Right atrium auricular region (tissue), 2 donors: Measurements from ENCODE around the gene SLU7. TPM values are rescaled to one million over a fixed set of nuclear protein-coding genes. Genes with fewer than 3 reads are reported as not detected.

Experiments used
- DNase-seq: peaks from one replicate; pipeline ENCODE4 v3.0.0-alpha.2; 2019; ENCODE audit warnings: low spot score
- H3K27ac ChIP-seq, 2 donors: fragments of 200-600 bp; sonication (generic); 1 replicate in 1 of 2; 2 replicates in 1 of 2; pipeline ENCODE4 v1.5.1; 2016 to 2019
- H3K27me3 ChIP-seq, 2 donors: fragments of 200-600 bp; sonication (generic); one replicate each; pipeline versions ENCODE4 v1.5.1 to v1.6.0; 2017 to 2019
- H3K36me3 ChIP-seq: fragments of 200-600 bp; sonication (generic); one replicate; pipeline ENCODE4 v1.5.1; 2016
- H3K4me1 ChIP-seq, 2 donors: fragments of 200-600 bp; sonication (generic); one replicate each; pipeline versions ENCODE4 v1.5.1 to v1.6.0; 2017 to 2019
- H3K4me3 ChIP-seq, 2 donors: fragments of 200-600 bp; sonication (generic); 1 replicate in 1 of 2; 2 replicates in 1 of 2; pipeline ENCODE4 v1.5.1; 2017 to 2019; ENCODE audit warnings: mild to moderate bottlenecking in 1 of 2, moderate library complexity in 1 of 2
- H3K9me3 ChIP-seq, 2 donors: fragments of 200-600 bp; sonication (generic); one replicate each; pipeline ENCODE4 v1.5.1; 2019
- total RNA-seq, 2 donors: library from RNA; depleted of rRNA; stranded (reverse); fragments of >200 nt; gene quantifications; one replicate each; pipeline ENCODE4 v1.1.0, GENCODE V29; 2016
- TF ChIP-seq, protein P1 (sequence below), 2 donors: fragments of 200-600 bp; sonication (generic); IDR thresholded peaks; one replicate each; pipeline ENCODE4 v1.5.1; 2019; ENCODE audit warnings: antibody characterized with exemption in 2 of 2

SLU7 gene
- total RNA-seq, 2 donors from 2014 or later: 55.0 to 55.2 TPM

- Histone ChIP-seq H3K4me1 (peaks cover 0 to 5% of the 10 kb centered on the region in 2 donors), H3K9me3 (no peaks in the 10 kb centered on the region), H3K36me3 (no peaks in the 10 kb centered on the region), H3K4me3 (no peak overlapping the region), H3K27ac (no peak overlapping the region), H3K27me3 (no peaks in the 10 kb centered on the region)
- TF ChIP-seq, protein P1, sequence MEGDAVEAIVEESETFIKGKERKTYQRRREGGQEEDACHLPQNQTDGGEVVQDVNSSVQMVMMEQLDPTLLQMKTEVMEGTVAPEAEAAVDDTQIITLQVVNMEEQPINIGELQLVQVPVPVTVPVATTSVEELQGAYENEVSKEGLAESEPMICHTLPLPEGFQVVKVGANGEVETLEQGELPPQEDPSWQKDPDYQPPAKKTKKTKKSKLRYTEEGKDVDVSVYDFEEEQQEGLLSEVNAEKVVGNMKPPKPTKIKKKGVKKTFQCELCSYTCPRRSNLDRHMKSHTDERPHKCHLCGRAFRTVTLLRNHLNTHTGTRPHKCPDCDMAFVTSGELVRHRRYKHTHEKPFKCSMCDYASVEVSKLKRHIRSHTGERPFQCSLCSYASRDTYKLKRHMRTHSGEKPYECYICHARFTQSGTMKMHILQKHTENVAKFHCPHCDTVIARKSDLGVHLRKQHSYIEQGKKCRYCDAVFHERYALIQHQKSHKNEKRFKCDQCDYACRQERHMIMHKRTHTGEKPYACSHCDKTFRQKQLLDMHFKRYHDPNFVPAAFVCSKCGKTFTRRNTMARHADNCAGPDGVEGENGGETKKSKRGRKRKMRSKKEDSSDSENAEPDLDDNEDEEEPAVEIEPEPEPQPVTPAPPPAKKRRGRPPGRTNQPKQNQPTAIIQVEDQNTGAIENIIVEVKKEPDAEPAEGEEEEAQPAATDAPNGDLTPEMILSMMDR (IDR thresholded peaks at IDR 0.05): no peak
- no peak for DNase-seq
Observed at GRCh38 chr5:160453751-160454150, 34.9 kb upstream of the SLU7 start.

DNA sequence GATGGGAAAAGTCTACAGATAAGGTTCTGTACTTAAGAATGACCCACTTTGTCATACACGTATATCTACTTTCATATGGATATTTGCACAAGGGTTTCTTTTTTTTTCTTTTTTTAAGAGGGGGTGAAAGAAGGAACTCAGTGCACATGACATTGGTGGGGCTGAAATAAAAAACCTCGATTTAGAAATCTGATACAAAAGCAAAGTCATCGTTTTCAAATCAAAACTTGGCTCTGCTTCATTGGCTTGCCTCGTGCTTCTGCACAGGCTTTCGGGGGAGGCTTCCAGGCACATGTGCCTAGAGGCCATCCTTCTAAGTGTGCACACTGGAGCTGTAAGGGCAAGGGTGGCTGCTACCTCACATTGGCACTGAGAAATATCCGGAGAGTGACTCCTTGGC, 33.9 kb upstream of the SLU7 start:
- no peak overlapping the region for H3K27ac ChIP-seq
- no peak overlapping the region for H3K4me3 ChIP-seq
- H3K4me1 ChIP-seq: peaks cover 0 to 5% of the 10 kb centered on the region in 2 donors
- no peak for DNase-seq
- H3K27me3 ChIP-seq: no peaks in the 10 kb centered on the region
- TF ChIP-seq, protein P1 (IDR thresholded peaks at IDR 0.05): no peak
- no peaks in the 10 kb centered on the region for H3K36me3 ChIP-seq
- no peaks in the 10 kb centered on the region for H3K9me3 ChIP-seq

GRCh38 chr5:160452036-160452435, 33.2 kb upstream of the SLU7 start:
- no peak for DNase-seq
- Histone ChIP-seq H3K27ac (no peak overlapping the region), H3K36me3 (no peaks in the 10 kb centered on the region), H3K9me3 (no peaks in the 10 kb centered on the region), H3K27me3 (no peaks in the 10 kb centered on the region), H3K4me3 (no peak overlapping the region), H3K4me1 (peaks cover 0 to 5% of the 10 kb centered on the region in 2 donors)
- TF ChIP-seq, protein P1 (IDR thresholded peaks at IDR 0.05): no peak

- Histone ChIP-seq H3K4me3 (no peak overlapping the region), H3K36me3 (no peaks in the 10 kb centered on the region), H3K9me3 (no peaks in the 10 kb centered on the region), H3K27ac (no peak overlapping the region), H3K27me3 (no peaks in the 10 kb centered on the region), H3K4me1 (peaks cover 0 to 5% of the 10 kb centered on the region in 2 donors)
- TF ChIP-seq, protein P1 (IDR thresholded peaks at IDR 0.05): no peak
- no peak for DNase-seq
Observed at GRCh38 chr5:160451281-160451680, 32.4 kb upstream of the SLU7 start.

GRCh38 chr5:160450164-160450932, 31.5 kb upstream of the SLU7 start:
- no peaks in the 10 kb centered on the region for H3K27me3 ChIP-seq
- peaks cover 0 to 5% of the 10 kb centered on the region in 2 donors for H3K4me1 ChIP-seq
- no peaks in the 10 kb centered on the region for H3K9me3 ChIP-seq
- no peak overlapping the region for H3K27ac ChIP-seq
- H3K4me3 ChIP-seq: no peak overlapping the region
- no peak for DNase-seq
- no peaks in the 10 kb centered on the region for H3K36me3 ChIP-seq
- TF ChIP-seq, protein P1 (IDR thresholded peaks at IDR 0.05): no peak

GRCh38 chr5:160449458-160449857, 30.6 kb upstream of the SLU7 start:
- TF ChIP-seq, protein P1 (IDR thresholded peaks at IDR 0.05): no peak
- H3K4me3 ChIP-seq: no peak overlapping the region
- H3K27ac ChIP-seq: no peak overlapping the region

More at GRCh38 chr5:160449458-160449857, 30.6 kb upstream of the SLU7 start:
- H3K27me3 ChIP-seq: no peaks in the 10 kb centered on the region
- peaks cover 0 to 5% of the 10 kb centered on the region in 2 donors for H3K4me1 ChIP-seq
- no peaks in the 10 kb centered on the region for H3K9me3 ChIP-seq
- H3K36me3 ChIP-seq: no peaks in the 10 kb centered on the region
- DNase-seq: no peak
